ENCODE results near the gene SLC26A3.
"Not testable (repeated sequence)": the region's sequence is repeated elsewhere in the genome, so short reads cannot be mapped to it uniquely, and the experiment has no call there.

SLC26A3 gene

DNA sequence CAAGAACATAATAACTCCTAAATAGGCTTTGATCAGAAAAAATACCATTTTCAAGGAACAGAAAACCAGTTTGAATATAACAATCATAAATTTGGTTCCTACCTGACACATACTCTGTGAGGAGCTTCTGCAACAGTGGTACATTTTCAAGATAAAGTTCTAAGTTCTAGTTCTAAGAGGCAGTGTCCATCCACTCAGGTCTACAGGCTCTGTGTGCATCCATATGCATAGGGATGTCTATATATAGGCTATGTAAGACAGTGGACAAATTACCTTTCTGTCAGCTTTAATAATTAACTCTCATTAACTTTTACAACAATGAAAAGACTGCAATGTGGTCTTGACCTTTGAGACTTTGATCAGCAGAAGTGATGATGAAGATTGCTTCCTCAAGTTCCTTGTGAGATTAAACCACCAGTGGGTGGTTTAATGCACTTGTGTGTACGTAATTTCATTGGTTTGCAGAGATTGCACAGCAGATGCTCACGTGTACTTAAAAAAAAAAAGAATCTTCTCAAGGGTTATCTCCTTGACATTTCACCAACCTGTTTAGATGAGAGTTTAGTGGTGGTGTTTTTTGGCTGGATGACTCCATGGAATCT, at the start of gene SLC26A3:
Gene SLC26A3 (minus strand): TSS at position 215 of the 602 bp plus-strand sequence. CDS start 8,714 bp downstream, outside the sequence.
- no peak for DNase-seq

DNA sequence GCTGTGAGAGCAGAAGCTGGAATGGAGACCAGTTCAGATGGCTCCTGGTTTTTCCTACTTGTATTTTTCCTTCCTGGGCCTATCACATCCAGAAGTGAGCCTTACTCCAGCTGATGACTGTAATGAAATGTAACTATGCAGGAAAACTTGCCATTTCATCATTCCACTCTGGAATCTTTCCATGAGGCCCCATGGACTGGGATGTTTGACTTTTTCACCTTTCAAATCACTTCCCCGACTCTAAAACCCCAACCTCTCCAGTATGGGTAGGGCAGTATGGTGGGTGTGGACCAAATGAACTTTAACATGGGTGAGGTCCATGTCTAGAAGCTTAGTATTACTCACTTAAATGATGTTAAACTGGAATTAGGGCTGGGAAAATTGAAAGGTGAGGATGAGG, 47.6 kb upstream of the SLC26A3 start:
- DNase-seq: no peak

DNA sequence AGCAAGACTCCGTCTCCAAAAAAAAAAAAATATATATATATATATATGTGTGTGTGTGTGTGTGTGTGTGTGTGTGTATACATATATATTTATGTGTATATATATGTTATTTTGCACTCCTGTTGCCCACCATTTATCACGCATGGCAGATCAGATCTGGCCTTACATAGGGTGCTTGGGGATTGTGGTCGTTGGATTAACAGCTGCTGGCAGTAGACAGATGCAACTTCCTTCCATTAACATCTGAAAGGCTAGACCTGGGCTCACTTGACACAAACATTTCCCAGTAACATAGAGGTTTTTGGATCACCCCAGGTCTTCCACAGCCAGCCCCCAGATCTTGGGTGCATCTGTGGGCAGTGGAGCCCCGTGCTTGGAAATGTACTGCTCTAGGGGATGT, 47.2 kb upstream of the SLC26A3 start:
- no peak for DNase-seq

DNA sequence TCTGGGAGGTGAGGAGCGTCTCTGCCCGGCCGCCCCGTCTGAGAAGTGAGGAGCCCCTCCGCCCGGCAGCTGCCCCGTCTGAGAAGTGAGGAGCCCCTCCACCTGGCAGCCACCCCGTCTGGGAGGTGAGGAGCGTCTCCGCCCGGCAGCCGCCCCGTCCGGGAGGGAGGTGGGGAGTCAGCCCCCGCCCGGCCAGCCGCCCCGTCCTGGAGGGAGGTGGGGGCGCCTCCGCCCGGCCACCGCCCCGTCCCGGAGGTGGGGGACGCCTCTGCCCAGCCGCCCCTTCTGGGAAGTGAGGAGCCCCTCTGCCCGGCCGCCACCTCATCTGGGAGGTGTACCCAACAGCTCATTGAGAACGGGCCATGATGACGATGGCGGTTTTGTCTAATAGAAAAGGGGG, 45.2 kb upstream of the SLC26A3 start:
- not testable (repeated sequence) for DNase-seq

DNA sequence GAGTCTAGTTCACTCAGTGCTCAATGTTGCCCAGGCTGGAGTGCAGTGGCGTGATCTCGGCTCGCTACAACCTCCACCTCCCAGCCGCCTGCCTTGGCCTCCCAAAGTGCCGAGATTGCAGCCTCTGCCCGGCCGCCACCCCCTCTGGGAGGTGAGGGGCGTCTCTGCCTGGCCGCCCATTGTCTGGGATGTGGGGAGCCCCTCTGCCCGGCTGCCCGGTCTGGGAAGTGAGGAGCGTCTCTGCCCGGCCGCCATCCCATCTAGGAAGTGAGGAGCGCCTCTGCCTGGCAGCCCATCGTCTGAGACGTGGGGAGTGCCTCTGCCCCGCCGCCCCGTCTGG, 44.8 kb upstream of the SLC26A3 start:
- not testable (repeated sequence) for DNase-seq

DNA sequence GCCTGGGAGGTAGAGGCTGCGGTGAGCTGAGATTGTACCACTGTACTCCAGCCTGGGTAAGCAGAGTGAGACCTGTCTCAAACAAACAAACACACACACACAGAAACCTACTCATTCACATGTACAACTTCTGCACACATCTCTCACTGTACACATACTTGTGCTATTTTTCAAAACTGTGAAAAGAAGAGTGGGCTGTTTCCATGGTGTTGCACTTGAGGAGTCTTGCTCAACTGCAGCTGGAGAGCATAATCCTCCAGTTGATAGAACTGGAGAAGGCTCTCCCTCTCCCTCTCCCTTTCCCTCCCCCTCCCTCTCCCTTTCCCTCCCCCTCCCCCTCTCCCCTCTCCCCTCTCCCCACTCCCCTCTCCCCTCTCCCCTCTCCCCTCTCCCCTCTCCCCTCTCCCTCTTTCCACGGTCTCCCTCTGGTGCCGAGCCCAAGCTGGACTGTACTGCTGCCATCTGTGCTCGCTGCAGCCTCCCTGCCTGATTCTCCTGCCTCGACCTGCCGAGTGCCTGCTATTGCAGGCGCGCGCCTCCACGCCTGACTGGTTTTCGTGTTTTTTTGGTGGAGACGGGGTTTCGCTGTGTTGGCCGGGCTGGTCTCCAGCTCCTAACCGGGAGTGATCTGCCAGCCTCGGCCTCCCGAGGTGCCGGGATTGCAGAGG, 44.3 kb upstream of the SLC26A3 start:
- DNase-seq: no peak

DNA sequence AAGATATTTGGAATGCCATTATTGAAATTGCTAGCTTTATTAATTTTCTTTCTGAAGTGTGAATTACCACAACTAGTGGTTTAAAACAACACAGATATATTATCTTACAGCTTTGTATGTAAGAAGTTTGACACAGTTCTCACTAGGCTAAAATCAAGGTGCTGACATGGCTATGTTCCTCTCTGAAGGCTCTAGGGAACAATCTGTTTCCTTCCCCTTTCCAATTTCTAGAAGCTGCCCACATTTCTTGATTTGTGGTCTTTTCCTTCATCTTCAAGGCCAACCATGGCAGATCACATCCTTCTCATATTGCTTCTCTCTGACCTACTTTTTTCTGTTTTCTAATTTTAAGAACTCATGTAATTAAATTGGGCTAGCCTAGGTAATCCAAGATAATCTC, 43.3 kb upstream of the SLC26A3 start:
- no peak for DNase-seq

DNA sequence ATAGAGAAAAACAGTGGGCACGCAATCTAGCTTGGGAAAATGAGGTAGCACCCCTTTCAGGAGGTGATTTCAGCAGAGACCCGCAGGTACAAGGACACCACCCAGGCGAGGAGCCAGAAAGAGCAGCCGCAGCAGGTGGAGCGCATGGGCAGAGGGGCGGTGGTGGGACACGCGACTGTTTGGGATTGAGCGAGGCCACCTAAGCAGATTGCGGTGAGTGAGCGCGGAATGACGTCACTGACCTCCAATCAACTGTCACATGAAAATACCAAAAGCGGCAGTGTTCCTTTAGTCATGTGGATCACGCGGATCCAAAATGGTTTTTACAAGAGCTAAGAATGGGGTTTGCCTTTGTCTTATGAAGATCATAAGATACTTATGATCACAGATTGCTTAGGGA, 40.2 kb upstream of the SLC26A3 start:
- no peak for DNase-seq

DNA sequence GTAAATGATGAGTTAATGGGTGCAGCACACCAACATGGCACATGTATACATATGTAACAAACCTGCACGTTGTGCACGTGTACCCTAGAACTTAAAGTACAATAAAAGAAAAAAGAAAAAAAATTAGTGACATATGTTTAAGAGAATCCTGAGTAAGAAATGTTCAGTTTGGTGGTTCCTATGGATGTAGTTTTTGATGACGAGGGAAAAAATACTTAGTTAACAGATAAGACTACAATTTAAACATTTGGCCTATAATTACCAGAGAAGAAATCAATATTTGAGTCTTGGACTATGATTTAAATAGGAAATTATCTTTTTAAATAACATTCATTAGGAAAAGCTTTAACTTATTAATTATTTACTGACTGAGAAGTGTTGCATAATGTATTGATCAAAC, 39.2 kb upstream of the SLC26A3 start:
- DNase-seq: no peak

DNA sequence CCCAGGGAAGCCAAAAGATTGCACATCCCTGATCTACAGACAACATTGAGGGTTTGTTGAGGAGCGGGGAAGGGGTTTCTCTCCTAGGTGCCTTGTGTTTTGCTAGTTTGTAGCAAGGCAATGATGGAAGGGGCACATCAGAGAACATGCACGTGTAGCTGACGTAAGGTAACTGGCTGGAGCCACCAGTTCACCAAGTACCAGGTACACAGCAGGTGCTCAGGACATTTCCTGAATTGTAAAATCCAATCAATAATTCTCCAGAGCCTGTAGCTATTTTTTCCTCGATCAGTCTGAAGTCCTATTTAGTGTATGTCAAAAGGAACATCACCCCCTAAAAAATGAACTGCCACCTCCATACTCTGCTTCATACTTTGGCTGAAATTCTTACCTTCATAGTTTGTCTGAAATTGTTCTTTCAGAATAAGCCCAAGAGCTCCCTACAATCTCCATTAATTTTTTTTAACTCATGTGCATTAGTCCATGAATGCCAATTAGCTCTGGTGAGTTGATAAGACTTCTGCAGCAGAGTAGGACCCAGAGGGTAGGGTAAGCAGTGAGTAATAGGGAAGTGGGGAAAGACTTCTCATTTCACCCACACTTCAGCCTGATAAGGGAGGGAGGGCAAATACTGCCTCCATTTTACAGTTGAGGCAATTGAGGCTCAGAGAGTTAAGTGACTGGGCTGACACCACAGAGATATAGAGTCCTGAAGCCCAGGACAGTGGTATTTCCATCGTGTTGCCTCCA, 36.0 kb upstream of the SLC26A3 start:
- DNase-seq: no peak

DNA sequence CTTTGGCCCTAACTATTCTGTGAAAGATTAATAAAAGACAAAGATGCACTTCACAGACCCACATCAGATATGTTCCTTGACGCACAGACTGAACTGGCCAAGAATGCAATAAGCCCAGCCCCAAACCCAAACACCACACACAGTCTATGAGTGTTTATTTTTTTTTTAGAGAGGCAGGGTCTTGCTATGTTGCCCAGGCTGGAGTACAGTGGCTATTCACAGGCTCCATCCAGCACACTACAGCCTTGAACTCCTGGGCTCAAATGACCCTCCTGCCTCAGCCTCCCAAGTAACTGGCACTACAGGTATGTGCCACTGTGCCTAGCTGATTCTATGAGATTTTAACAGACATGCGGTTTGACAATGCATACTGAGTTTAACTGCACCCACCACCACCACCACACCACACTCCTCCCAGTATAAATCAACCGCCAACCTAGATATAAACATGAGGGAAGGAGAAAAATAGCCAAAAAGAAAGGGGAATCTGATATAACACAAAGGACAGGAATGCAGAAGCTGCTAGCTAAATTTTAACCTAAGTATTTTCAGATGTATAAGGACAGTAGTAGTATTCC, 35.1 kb upstream of the SLC26A3 start:
- no peak for DNase-seq

DNA sequence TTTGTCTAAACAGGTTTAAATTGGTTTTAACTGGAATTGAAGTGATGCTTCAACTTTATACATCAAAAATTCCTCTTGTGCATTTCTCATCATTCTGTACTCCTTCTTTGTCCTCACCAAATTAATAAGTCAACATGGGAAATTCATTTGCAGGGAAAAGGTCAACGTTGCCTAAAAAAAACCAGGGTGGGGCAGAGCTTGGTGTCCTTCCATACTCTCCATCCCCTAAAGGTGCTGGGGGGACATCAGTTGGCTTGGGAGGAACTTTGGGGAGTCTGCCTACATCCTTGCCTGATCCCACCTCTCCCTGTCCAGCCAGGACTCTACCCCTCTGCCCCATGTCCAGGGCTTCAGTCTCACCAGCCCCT, 34.1 kb upstream of the SLC26A3 start:
- DNase-seq: no peak

DNA sequence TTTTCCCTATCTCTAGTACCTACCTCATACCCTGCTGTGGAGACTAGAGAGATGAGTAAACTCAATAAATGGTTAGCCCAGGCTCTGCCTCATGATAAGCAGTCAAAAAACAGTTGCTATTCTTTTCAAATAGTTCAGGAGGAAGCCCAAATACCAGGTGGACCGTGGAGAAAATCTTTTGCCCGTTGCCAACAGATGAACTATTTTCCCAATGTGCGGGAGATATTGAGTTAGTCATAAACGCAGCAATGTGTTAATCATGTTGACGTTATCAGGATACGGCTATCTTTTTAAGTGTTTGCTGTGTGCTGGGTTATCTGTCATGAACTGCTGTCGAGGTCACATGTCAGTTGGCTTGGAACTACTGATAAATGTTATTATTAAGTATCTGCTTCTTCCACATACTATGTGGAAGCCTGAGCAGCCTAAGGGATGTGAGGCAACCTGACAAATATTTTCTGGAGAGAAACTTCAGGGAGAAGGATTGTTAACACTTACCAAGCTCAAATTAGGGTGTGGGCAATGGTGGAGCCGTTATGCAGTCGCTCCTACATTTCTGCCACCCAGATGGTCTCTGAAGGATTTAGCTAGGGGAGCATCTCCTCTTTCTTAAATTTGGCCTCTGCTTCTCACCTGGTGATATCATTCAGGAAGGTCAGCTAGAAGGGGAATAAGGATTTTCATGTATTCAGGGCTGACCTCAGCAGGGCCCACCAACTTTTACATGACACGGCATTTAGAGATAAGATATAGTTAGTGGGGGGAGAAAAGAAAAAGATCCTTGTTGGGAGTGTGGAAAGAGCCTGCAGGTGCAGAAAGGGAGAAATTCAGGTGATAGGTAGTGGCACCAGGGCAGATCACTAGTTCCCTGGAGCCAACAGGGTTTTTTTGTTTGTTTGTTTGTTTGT, 33.5 kb upstream of the SLC26A3 start:
- DNase-seq: no peak

DNA sequence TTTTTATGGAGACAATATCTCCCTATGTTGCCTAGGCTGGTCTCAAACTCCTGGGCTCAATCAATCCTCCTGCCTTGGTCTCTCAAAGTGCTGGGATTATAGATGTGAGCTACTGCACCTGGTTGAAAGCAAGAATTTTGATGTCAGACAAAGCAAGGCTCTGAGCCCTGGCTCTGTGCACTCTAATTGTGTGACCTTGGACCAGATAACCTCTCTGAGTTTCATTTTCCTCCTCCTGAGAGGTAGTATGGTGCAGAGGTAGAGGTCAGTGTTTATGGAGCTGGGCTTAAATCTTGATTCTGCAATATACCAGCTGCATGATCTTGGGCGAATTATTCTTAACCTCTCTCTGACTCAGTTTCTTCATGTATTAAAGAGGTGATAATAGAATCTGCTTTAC, 31.4 kb upstream of the SLC26A3 start:
- no peak for DNase-seq

DNA sequence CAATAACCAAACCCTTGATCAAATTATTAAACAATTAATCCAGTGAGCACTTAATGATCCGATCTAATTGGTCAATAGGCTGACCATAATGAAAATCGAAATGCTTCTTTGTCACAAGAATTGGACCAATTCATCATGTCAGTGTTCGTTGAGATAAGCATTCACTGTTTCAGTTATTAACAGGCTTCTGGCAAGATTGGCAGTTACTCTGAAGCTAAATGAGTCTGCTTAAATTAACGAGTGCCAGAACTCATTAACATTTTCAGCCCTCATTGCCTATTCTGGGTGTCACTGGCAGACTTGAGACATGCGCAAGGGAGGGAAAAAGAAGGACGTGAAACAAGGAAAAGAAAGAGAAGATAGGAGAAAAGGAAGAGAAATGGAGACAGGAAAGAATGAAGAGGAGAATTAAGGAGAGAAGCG, 30.7 kb upstream of the SLC26A3 start:
- no peak for DNase-seq

DNA sequence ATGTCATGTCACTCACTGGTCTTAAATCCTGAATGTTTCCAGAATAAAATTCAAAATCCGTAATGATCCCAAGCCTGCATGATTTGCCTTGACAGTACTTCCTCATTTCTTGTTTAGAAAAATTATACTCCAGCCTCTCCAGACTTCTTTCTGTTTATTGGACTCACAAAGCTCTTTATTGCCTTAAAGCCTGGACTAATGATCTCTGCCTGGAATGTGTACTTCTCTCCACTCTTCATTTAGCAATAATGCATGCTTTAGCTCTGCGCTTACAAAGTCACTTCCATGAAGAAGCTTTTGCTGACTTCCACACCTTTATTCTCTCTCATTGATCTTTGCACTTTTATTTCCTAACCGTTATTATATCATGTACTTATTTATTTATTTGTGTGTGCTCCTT, 27.4 kb upstream of the SLC26A3 start:
- DNase-seq: no peak

DNA sequence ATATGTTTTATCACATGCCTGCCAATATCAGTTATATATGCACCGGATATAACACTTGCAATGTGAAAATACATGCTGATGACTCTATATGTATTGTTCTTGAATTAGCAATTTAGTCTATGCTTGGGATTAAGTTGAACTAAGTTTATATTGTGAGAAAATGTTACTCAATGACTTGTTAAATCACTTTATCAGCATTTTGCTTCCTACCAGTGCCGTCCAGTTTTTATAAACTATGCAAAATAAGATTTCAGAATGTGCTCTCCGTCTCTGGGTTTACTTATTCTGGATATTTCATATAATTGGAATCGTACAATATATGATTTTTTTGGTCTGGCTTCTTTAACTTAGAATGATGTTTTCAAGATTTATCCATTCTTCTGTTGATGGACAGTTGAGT, 25.5 kb upstream of the SLC26A3 start:
- DNase-seq: no peak

DNA sequence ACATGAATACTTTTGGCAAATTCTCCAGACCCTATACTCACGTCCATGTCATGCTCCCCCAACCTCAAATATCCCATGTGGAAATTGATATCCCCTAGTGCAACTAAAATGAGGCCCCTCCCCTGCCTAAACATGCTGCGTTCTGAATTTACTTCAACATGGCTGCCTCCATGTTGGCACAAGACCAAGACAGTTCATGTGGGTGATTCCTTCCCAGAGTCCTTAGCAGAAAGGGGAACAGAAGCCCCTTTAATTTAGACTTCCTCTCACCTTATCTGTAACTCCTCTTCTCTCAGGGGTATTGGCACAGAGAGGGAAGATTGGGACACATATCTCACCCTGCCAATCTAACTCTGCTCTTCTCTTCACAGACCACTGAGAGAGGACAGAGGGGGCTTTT, 24.5 kb upstream of the SLC26A3 start:
- DNase-seq: no peak

DNA sequence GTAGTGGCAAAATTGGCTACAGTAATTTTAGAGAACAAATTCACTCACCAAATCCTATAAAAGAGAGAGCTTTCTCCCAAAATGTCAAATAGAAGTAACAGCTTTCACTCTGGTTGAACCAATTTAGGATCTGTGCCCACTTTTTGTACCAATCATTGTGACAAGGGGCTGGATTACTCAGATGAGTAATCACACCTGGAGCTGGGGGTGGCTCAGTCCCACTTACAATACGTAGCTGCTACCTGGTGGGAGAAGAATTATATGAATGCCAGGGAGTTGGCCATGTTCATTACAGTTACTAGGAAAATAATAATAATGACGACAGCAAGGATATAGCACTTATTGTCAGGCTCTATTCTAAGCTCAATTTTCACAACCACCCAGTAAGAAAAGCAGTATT, 23.4 kb upstream of the SLC26A3 start:
- DNase-seq: no peak

DNA sequence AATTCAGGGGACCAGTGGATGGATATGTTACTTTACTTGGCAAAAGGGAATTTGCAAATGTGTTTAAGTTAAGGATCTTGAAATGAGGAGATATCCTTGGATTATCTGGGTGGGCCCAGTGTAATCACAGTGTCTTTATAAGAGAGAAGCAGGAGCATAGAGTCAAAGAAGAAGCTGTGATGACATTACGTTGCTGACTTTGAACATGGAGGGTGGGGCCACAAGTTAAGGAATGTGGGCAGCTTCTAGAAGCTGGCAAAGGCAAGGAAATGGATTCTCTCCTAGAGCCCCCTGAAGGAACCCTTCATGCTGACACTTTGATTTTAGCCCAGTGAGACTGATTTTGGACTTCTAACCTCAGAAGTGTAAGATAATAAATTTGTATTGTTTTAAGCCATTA, 21.8 kb upstream of the SLC26A3 start:
- no peak for DNase-seq

DNA sequence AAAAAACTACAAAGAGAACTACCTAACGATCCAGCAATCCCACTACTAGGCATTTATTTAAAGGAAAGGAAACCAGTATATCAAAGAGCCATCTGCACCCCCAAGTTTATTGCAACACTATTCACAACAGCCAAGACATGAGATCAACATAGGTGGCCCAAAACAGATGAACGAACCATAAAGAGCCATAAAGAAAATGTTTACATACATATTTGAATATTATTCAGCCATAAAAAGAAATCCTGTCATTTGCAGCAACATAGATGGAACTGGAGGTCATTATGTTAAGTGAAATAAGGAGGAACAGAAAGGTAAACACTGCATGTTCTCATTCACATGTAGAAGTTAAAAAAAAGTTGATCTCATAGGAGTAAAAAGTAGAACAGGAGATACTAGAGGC, 15.6 kb upstream of the SLC26A3 start:
- no peak for DNase-seq

DNA sequence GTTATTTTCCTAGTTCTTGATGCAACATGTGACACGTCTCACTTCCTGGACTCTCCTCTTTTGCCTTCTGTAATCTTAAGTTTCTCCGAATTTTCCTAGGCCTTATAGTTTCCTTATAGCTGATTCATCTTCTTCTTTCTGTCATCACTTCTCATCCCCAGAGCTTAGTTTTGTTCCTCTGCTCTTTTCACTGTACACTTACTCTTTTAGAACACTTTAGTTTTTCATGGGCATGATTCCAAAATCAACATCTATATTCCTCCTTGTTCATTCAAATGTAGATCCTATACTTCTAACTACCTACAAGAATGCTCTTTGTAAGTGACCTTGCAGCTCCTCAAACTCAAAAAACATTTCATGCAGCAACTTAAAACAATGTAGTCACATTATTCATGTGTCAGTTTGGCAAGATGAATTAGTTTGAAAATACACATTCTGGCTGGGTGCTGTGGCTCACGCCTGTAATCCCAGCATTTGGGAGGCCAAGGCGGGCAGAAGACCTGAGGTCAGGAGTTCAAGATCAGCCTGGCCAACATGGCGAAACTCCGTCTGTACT, 13.1 kb upstream of the SLC26A3 start:
- DNase-seq: peak; percentile 32

Measured in activated CD4-positive, alpha-beta T cell treated with anti-CD3 and anti-CD28 coated beads, Interleukin-2, Interleukin-6, amounts not matched to agents 100 ng/mL and 50 ng/mL, durations not matched to agents 16 hours and 8 hours (primary cell).